ENCODE results near the gene TRIM34. TPM values are rescaled to one million over a fixed set of nuclear protein-coding genes. Genes with fewer than 3 reads are reported as not detected.
"Not testable (repeated sequence)": the region's sequence is repeated elsewhere in the genome, so short reads cannot be mapped to it uniquely, and the experiment has no call there.

TRIM34 gene
- polyA plus RNA-seq, 2 of the 4 experiments (the other 2 are of a cell fraction) = 6.8 to 15.2 TPM

- POLR2A ChIA-PET = no interaction called here
- no peak for TF ChIP-seq ZFP36 (IDR thresholded peaks at IDR 0.05; ENCODE audit: borderline replicate concordance, partially characterized antibody)
- Histone ChIP-seq H3K9me3 (no peaks in the 10 kb centered on the region), H3K4me2 (peak within 1 kb of the TSS; percentile 15; the same call in 2 of the 3 replicates), H3K4me3 (no peak within 1 kb of the TSS), H3K4me1 (peaks cover 6% of the 10 kb centered on the region; the same call in 2 of the 3 replicates), H3K27ac (peak within 1 kb of the TSS; percentile 36 to 41; a peak in 4 of 6 replicates)
- FAIRE-seq (no peak), ATAC-seq (no peak), DNase-seq (ENCODE audit: low read depth in 1 of 2, low spot score in 1 of 2) (no peak)
- CTCF ChIA-PET = interaction anchor here (0.8 to 1.6 kb wide), 4 partner anchors 8 to 673 kb away, joined by 3 to 5 read pairs (median 3); no protein-coding TSS in a partner anchor
- WGBS (ENCODE audit: missing lambda C conversion rate) = 61% methylated on average over 2 of the region's 2 CpGs
Observed at GRCh38 chr11:5689551-5689983, 64.8 kb downstream of the TRIM34 start, which contains the start of gene TRIM22. Gene TRIM22 (plus strand): TSS chr11:5689790. CDS start chr11:5696233, 6,443 bp downstream.

DNA sequence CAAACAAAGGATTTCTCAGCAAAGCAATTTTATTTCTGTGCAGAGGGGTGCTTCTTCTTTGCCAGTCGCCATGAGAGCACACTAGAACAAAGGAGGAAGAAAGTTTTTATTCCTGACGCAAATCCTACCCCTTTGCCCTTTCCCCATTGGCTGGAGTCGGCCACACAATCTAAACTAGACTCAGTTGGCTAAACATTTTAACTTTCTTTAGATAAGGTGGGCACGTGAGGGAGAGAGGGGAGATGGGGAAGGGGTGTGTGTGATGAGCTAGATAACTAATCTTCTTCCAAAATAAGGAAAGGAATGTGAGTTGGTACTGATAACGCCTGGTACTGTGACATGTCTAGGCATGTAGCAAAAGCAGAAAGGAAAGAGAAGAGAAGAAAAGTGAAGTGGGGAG is 65.4 kb downstream of the TRIM34 start:
- TF ChIP-seq NR3C1 (IDR thresholded peaks at IDR 0.05) (no peak), FOXS1 (CRISPR knock-in tag; IDR thresholded peaks at IDR 0.05) (no peak)
- TF ChIP-seq, protein P1, sequence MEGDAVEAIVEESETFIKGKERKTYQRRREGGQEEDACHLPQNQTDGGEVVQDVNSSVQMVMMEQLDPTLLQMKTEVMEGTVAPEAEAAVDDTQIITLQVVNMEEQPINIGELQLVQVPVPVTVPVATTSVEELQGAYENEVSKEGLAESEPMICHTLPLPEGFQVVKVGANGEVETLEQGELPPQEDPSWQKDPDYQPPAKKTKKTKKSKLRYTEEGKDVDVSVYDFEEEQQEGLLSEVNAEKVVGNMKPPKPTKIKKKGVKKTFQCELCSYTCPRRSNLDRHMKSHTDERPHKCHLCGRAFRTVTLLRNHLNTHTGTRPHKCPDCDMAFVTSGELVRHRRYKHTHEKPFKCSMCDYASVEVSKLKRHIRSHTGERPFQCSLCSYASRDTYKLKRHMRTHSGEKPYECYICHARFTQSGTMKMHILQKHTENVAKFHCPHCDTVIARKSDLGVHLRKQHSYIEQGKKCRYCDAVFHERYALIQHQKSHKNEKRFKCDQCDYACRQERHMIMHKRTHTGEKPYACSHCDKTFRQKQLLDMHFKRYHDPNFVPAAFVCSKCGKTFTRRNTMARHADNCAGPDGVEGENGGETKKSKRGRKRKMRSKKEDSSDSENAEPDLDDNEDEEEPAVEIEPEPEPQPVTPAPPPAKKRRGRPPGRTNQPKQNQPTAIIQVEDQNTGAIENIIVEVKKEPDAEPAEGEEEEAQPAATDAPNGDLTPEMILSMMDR (IDR thresholded peaks at IDR 0.05) = no peak
- H3K4me1 ChIP-seq = peaks cover 4% of the 10 kb centered on the region; the same call in 2 of the 3 replicates
- H3K4me3 ChIP-seq = no peak overlapping the region
- H3K4me2 ChIP-seq = peak overlapping the region; percentile 15; the same call in 1 of the 3 replicates
- no peak for FAIRE-seq
- WGBS (ENCODE audit: missing lambda C conversion rate) = 74% methylated on average over 5 of the region's 5 CpGs
- H3K27ac ChIP-seq = peak overlapping the region; percentile 25 to 41; a peak in 2 of 6 replicates
- H3K9me3 ChIP-seq = no peaks in the 10 kb centered on the region
- ChIA-PET POLR2A (no interaction called here), CTCF (interaction anchor here (0.8 to 1.5 kb wide), 2 partner anchors 90 to 672 kb away, joined by 3 to 5 read pairs; no protein-coding TSS in a partner anchor)
- ATAC-seq = no peak
- no peak for DNase-seq (ENCODE audit: low read depth in 1 of 2, low spot score in 1 of 2)

DNA sequence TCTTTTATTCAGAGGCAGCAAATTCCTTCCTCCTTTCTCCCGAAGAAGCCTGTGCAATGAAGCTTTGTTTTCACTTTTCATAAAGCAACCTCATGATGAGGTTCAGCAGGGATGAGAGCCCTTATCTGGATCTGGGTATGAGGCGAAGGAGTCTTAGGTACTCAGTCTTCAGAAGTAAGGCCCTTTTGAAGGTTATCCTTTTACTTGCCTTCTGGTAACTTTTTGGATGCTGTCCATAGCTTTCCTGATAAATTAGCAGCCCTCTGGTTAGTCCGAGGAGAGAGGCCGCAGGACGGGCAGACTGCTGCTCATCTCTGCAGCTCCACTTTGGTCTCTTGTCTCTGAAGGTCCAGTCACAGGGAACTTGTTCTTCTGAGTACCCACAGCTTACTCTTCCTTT is 65.9 kb downstream of the TRIM34 start:
- 83% methylated on average over 5 of the region's 5 CpGs for WGBS (ENCODE audit: missing lambda C conversion rate)
- POLR2A ChIA-PET = no interaction called here
- ATAC-seq = no peak
- Histone ChIP-seq H3K4me2 (peak overlapping the region; percentile 15; the same call in 1 of the 3 replicates), H3K9me3 (no peaks in the 10 kb centered on the region), H3K4me1 (no peaks in the 10 kb centered on the region; the same call in 2 of the 3 replicates), H3K27ac (peak overlapping the region; percentile 6 to 21; a peak in 3 of 6 replicates), H3K4me3 (no peak overlapping the region)
- DNase-seq (ENCODE audit: low read depth in 1 of 2, low spot score in 1 of 2) = no peak
- FAIRE-seq = no peak
- TF ChIP-seq EHF (CRISPR knock-in tag; IDR thresholded peaks at IDR 0.05) = no peak
- TF ChIP-seq FOSL2 (IDR thresholded peaks at IDR 0.05) = no peak
- no peak for TF ChIP-seq FOSL2 (CRISPR knock-in tag; IDR thresholded peaks at IDR 0.05)
- TF ChIP-seq RNF2 (IDR thresholded peaks at IDR 0.05; ENCODE audit: borderline replicate concordance, low read depth) = no peak
- no peak for TF ChIP-seq MAFK (IDR thresholded peaks at IDR 0.05; ENCODE audit: partially characterized antibody)
- no peak for TF ChIP-seq CBX2 (IDR thresholded peaks at IDR 0.05; ENCODE audit: borderline replicate concordance, low read depth)
- TF ChIP-seq, protein P2, sequence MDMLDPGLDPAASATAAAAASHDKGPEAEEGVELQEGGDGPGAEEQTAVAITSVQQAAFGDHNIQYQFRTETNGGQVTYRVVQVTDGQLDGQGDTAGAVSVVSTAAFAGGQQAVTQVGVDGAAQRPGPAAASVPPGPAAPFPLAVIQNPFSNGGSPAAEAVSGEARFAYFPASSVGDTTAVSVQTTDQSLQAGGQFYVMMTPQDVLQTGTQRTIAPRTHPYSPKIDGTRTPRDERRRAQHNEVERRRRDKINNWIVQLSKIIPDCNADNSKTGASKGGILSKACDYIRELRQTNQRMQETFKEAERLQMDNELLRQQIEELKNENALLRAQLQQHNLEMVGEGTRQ (IDR thresholded peaks at IDR 0.05) = no peak
- CTCF ChIA-PET = interaction anchor here (0.6 to 1.5 kb wide), 2 partner anchors 91 to 116 kb away, joined by 3 to 5 read pairs; no protein-coding TSS in a partner anchor

DNA sequence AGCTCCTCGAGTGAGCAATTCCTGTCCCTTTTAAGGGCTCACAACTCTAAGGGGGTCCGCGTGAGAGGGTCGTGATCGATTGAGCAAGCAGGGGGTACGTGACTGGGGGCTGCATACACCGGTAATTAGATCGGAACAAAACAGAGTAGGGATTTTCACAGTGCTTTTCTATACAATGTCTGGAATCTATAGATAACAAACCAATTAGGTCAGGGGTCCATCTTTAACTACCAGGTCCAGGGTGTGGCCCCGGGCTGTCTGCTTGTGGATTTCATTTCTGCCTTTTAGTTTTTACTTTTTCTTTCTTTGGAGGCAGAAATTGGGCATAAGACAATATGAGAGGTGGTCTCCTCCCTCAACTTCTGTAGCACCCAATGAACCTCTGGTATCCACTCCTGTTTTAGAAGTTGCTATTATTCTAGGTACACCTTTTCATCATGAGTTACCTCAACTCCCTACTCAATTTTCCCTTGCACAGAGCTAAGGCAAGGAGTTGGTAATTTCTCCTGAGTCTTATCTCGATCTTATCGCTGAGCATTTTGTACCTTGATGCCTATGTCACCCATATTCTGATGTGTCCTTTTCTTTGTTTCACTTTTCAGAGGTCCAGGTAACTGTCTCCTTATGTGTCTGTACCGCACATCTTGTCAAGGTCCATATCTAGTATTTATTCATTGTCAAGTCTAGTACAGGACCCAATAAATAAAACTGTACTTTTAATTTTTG is 66.6 kb downstream of the TRIM34 start:
- WGBS (ENCODE audit: missing lambda C conversion rate) = 71% methylated on average over 11 of the region's 12 CpGs
- H3K4me1 ChIP-seq; DNase-seq (ENCODE audit: low read depth in 1 of 2, low spot score in 1 of 2); FAIRE-seq; H3K27ac ChIP-seq; H3K9me3 ChIP-seq; ATAC-seq; POLR2A ChIA-PET; H3K4me3 ChIP-seq; H3K4me2 ChIP-seq: not testable (repeated sequence)
- CTCF ChIA-PET = interaction anchor here (0.6 to 1.7 kb wide), 2 partner anchors 28 to 116 kb away, joined by 3 read pairs; no protein-coding TSS in a partner anchor

GRCh38 chr11:5691964-5692361 is 67.2 kb downstream of the TRIM34 start:
- H3K4me3 ChIP-seq = no peak overlapping the region
- ChIA-PET CTCF (interaction anchor here (0.6 to 1.7 kb wide), 2 partner anchors 28 to 91 kb away, joined by 3 read pairs; no protein-coding TSS in a partner anchor), POLR2A (no interaction called here)
- H3K27ac ChIP-seq = no peak overlapping the region
- no peak for ATAC-seq
- H3K4me1 ChIP-seq = no peaks in the 10 kb centered on the region
- H3K4me2 ChIP-seq = no peak overlapping the region
- DNase-seq (ENCODE audit: low read depth in 1 of 2, low spot score in 1 of 2) = no peak
- 71% methylated on average over 3 of the region's 3 CpGs for WGBS (ENCODE audit: missing lambda C conversion rate)
- no peaks in the 10 kb centered on the region for H3K9me3 ChIP-seq
- no peak for FAIRE-seq
- TF ChIP-seq TFCP2L1 (CRISPR knock-in tag; IDR thresholded peaks at IDR 0.05) (no peak), MYC (IDR thresholded peaks at IDR 0.05; ENCODE audit: borderline replicate concordance, low read length) (no peak), CBX8 (IDR thresholded peaks at IDR 0.05) (no peak), MAZ (IDR thresholded peaks at IDR 0.05; ENCODE audit: borderline replicate concordance, low read depth, low read length) (no peak), SREBF2 (IDR thresholded peaks at IDR 0.05) (no peak), HOXB5 (CRISPR knock-in tag; IDR thresholded peaks at IDR 0.05) (no peak), SMC3 (IDR thresholded peaks at IDR 0.05) (no peak), NR3C1 (IDR thresholded peaks at IDR 0.05) (no peak), RCOR1 (IDR thresholded peaks at IDR 0.05; ENCODE audit: low read depth, low read length) (no peak)
- TF ChIP-seq, protein P1 (IDR thresholded peaks at IDR 0.05) = no peak
